ENCODE data around the gene RPS19BP1. TPM values are rescaled to one million over a fixed set of nuclear protein-coding genes. Genes with fewer than 3 reads are reported as not detected.

The RPS19BP1 gene
- total RNA-seq, 1 donor from 2014 or later, result 67.7 TPM

DNA sequence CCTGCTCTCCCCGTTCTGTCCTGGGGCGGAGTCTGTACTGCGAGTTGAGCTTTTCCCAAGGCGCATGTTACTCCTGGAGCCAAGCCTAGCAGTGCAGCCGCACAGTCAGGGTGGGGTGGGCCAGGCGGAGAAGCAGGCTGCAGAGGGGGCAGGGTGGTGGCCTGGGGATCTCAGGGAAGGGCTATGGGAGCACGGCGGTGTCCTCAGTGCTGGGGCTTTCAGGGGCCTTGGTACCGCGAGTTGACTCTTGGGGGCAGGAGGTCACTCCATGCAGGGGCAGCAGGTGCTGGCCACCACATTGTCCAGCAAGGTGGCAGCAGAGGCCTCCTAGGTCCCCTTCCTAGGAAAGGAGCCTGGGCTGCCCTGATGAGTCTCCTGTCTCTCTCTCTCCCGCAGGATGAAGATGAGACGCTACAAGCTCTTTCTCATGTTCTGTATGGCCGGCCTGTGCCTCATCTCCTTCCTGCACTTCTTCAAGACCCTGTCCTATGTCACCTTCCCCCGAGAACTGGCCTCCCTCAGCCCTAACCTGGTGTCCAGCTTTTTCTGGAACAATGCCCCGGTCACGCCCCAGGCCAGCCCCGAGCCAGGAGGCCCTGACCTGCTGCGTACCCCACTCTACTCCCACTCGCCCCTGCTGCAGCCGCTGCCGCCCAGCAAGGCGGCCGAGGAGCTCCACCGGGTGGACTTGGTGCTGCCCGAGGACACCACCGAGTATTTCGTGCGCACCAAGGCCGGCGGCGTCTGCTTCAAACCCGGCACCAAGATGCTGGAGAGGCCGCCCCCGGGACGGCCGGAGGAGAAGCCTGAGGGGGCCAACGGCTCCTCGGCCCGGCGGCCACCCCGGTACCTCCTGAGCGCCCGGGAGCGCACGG, 45.4 kb downstream of the RPS19BP1 start:
- Mint-ChIP-seq H3K4me3 (no peak overlapping the region), H3K36me3 (ENCODE audit: low read depth) (peaks cover 24% of the 10 kb centered on the region), H3K27ac (no peak overlapping the region), H3K27me3 (no peaks in the 10 kb centered on the region), H3K9me3 (no peaks in the 10 kb centered on the region), H3K4me1 (peaks cover 11% of the 10 kb centered on the region)
- ChIA-PET POLR2A (interaction anchor here (0.5 kb wide), 1 partner anchor 154 kb away, joined by 4 read pairs; no protein-coding TSS in a partner anchor), CTCF (no interaction called here)
- ATAC-seq (ENCODE audit: low read depth) (no peak), DNase-seq (no peak)
- intact Hi-C loops (cut with micrococcal nuclease), result no loop called here
- TF ChIP-seq, protein P1, sequence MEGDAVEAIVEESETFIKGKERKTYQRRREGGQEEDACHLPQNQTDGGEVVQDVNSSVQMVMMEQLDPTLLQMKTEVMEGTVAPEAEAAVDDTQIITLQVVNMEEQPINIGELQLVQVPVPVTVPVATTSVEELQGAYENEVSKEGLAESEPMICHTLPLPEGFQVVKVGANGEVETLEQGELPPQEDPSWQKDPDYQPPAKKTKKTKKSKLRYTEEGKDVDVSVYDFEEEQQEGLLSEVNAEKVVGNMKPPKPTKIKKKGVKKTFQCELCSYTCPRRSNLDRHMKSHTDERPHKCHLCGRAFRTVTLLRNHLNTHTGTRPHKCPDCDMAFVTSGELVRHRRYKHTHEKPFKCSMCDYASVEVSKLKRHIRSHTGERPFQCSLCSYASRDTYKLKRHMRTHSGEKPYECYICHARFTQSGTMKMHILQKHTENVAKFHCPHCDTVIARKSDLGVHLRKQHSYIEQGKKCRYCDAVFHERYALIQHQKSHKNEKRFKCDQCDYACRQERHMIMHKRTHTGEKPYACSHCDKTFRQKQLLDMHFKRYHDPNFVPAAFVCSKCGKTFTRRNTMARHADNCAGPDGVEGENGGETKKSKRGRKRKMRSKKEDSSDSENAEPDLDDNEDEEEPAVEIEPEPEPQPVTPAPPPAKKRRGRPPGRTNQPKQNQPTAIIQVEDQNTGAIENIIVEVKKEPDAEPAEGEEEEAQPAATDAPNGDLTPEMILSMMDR (IDR thresholded peaks at IDR 0.05), result no peak

DNA sequence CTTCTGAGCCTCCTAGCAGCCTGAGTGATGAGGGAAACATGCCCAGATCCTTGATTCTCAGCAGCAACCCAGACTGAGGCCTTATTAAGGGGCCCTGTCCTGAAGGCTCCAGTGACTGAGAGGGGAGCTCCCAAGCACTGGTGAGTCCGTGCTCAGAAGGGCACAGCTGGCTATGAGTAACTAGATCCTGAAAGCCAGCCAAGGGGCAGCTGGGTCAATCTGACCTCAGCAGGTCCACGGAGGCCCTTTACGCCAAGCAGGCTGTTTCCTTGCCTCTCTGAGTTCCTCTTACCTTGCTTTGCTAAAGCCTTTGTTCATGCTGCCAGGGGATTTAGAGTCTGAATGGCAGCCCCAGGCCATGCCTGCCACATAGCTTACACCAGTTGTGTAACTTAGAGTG, 49.8 kb downstream of the RPS19BP1 start:
- no peak overlapping the region for H3K27ac Mint-ChIP-seq
- intact Hi-C loops (cut with micrococcal nuclease), result no loop called here
- ChIA-PET POLR2A (interaction anchor here (0.7 to 1.3 kb wide), 2 partner anchors 19 to 49 kb away, joined by 3 to 4 read pairs; partner anchors contain the start of gene MIEF1), CTCF (no interaction called here)
- no peak for DNase-seq
- H3K4me1 Mint-ChIP-seq, result no peaks in the 10 kb centered on the region
- no peak overlapping the region for H3K4me3 Mint-ChIP-seq
- ATAC-seq (ENCODE audit: low read depth), result no peak
- TF ChIP-seq, protein P1 (IDR thresholded peaks at IDR 0.05), result no peak
- no peaks in the 10 kb centered on the region for H3K27me3 Mint-ChIP-seq
- no peaks in the 10 kb centered on the region for H3K9me3 Mint-ChIP-seq
- H3K36me3 Mint-ChIP-seq (ENCODE audit: low read depth), result peaks cover 15% of the 10 kb centered on the region

DNA sequence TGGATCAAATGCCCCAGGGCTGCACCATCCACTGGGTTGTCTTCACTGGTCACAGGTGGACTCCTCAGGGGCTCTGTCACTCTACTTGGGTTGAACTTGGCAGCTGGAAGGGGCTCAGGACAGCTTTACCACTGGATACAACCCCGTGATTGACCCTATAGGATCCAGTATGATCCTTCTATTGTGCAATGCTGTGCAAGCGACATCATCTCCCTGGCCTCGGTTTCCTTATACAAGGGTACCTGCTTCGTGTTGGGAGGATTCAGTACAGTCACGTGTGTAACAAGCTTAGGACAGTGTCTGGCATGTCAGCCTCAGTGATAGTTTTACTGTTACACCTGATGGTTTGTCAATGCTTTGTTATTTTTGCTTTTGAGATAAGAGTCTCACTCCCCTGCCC, 51.0 kb downstream of the RPS19BP1 start:
- ATAC-seq (ENCODE audit: low read depth) (no peak), DNase-seq (no peak)
- ChIA-PET CTCF (interaction anchor here (0.8 kb wide), 1 partner anchor 15 kb away, joined by 4 read pairs; no protein-coding TSS in a partner anchor), POLR2A (interaction anchor here (0.8 to 1.1 kb wide), 3 partner anchors 9 to 34 kb away, joined by 3 to 6 read pairs (median 4); no protein-coding TSS in a partner anchor)
- intact Hi-C loops (cut with micrococcal nuclease), result no loop called here
- Mint-ChIP-seq H3K9me3 (no peaks in the 10 kb centered on the region), H3K27ac (no peak overlapping the region), H3K27me3 (no peaks in the 10 kb centered on the region), H3K4me1 (no peaks in the 10 kb centered on the region), H3K36me3 (ENCODE audit: low read depth) (peaks cover 22% of the 10 kb centered on the region), H3K4me3 (no peak overlapping the region)
- TF ChIP-seq, protein P1 (IDR thresholded peaks at IDR 0.05), result no peak

DNA sequence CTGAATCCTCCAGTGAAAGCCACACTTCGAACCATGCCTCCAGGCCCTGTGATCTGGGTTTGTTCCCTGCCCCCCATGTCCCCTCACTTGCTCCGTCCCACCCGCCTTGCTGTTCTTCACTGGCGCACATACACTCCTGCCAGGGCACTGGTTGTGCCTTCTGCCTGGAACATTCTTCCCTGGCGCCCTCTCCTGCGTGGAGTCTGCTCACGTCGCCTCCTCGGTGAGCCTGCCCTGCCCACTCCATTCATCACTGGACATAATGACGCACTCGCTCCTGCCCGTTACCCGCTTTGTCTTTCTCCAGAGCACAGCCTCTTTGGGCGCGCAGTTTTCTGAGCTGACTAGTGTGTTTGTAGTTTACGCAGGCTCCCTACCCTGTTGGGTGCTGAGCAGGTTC, 51.5 kb downstream of the RPS19BP1 start:
- Mint-ChIP-seq H3K27me3 (no peaks in the 10 kb centered on the region), H3K4me1 (no peaks in the 10 kb centered on the region), H3K36me3 (ENCODE audit: low read depth) (peaks cover 22% of the 10 kb centered on the region), H3K9me3 (no peaks in the 10 kb centered on the region), H3K4me3 (no peak overlapping the region), H3K27ac (no peak overlapping the region)
- intact Hi-C loops (cut with micrococcal nuclease), result no loop called here
- TF ChIP-seq, protein P1 (IDR thresholded peaks at IDR 0.05), result no peak
- POLR2A ChIA-PET, result no interaction called here
- ATAC-seq (ENCODE audit: low read depth) (no peak), DNase-seq (no peak)
- CTCF ChIA-PET, result no interaction called here

DNA sequence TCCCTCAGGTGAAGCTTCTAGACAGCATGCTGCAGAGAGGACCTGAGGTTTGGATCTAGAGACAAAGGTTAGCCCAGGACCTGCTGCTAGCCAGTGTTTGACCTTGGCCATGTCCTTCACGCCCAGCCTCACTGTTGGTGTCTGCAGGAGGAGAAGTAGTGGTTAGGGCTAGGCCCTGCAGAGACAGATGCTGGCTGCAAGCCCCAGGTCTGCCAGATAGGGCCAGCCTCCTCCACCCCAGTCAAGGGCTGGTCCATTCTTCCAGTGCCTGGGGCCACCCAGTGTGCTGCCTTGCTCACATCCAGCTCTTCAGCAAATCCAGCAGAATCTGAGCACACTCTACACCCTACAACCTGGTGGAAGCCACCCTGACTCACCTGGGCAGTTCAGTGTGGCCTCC, 52.0 kb downstream of the RPS19BP1 start:
- Mint-ChIP-seq H3K4me3 (no peak overlapping the region), H3K9me3 (no peaks in the 10 kb centered on the region), H3K4me1 (peaks cover 3% of the 10 kb centered on the region), H3K36me3 (ENCODE audit: low read depth) (peaks cover 24% of the 10 kb centered on the region), H3K27me3 (no peaks in the 10 kb centered on the region), H3K27ac (no peak overlapping the region)
- DNase-seq (no peak), ATAC-seq (ENCODE audit: low read depth) (no peak)
- ChIA-PET CTCF (interaction anchor here (1.4 to 2.8 kb wide), 2 partner anchors 13 to 16 kb away, joined by 5 to 12 read pairs; no protein-coding TSS in a partner anchor), POLR2A (no interaction called here)
- intact Hi-C loops (cut with micrococcal nuclease), result no loop called here
- TF ChIP-seq, protein P1 (IDR thresholded peaks at IDR 0.05), result no peak

Measured in activated B cell treated with CpG ODN at 0.5 μM for 24 hours (primary cell).